Transverse colon (tissue), 4 donors: ENCODE measurements around the gene STARD6. TPM values are rescaled to one million over a fixed set of nuclear protein-coding genes. Genes with fewer than 3 reads are reported as not detected.
"Not testable (repeated sequence)": the region's sequence is repeated elsewhere in the genome, so short reads cannot be mapped to it uniquely, and the experiment has no call there.

Experiments used
- DNase-seq: peaks from one replicate; pipeline ENCODE4 v3.0.0-alpha.2; 2019
- H3K27ac ChIP-seq, 4 donors: fragments of 200-600 bp; sonication (generic); 2 replicates each; pipeline ENCODE4 v1.5.1; 2016 to 2018; ENCODE audit warnings: inconsistent platforms in 4 of 4
- H3K27me3 ChIP-seq: fragments of 200-600 bp; sonication (generic); 2 replicates; pipeline ENCODE4 v1.5.1; 2017; ENCODE audit warnings: inconsistent platforms
- H3K36me3 ChIP-seq, 4 donors: fragments of 200-600 bp; sonication (generic); 2 replicates each; pipeline ENCODE4 v1.5.1; 2017 to 2019; ENCODE audit warnings: inconsistent platforms in 4 of 4
- H3K4me1 ChIP-seq, 4 donors: fragments of 200-600 bp; sonication (generic); 2 replicates each; pipeline ENCODE4 v1.5.1; 2017 to 2020; ENCODE audit warnings: inconsistent platforms in 4 of 4
- H3K4me3 ChIP-seq, 4 donors: fragments of 200-600 bp; sonication (generic); 1 replicate in 1 of 4; 2 replicates in 3 of 4; pipeline versions ENCODE4 v1.5.1 to v1.6.1; 2017 to 2019; ENCODE audit warnings: inconsistent platforms in 4 of 4
- H3K9me3 ChIP-seq, 2 donors: fragments of 200-600 bp; sonication (generic); 2 replicates each; pipeline ENCODE4 v1.5.1; 2017 to 2019; ENCODE audit warnings: inconsistent platforms in 2 of 2
- CTCF ChIP-seq, 5 experiments: fragments of 200-600 bp in 3 of 5; fragments of 450-650 bp in 2 of 5; sonication (generic) in 3 of 5; IDR thresholded peaks; 1 replicate in 2 of 5; 2 replicates in 3 of 5; pipeline ENCODE4 v1.5.1; 2016 to 2017; ENCODE audit warnings: antibody characterized with exemption in 5 of 5, inconsistent platforms in 3 of 5, mild to moderate bottlenecking in 2 of 5, moderate library complexity in 1 of 5
- EP300 ChIP-seq: sonication (generic); formaldehyde crosslinking; IDR thresholded peaks from one replicate; pipeline ENCODE4 v1.6.1; 2017; ENCODE audit warnings: antibody characterized with exemption, low read depth
- POLR2A ChIP-seq: fragments of 450-650 bp; IDR thresholded peaks from one replicate; pipeline ENCODE4 v1.6.1; 2016; ENCODE audit warnings: antibody characterized with exemption, mild to moderate bottlenecking, moderate library complexity
- POLR2AphosphoS5 ChIP-seq, 3 donors: sonication (generic); formaldehyde crosslinking; IDR thresholded peaks; one replicate each; pipeline ENCODE4 v1.6.1; 2016; ENCODE audit warnings: antibody characterized with exemption in 3 of 3
- WGBS, 2 donors: methylation state at CpG; one replicate each; pipeline ENCODE4 v1.1.5; 2018; ENCODE audit warnings: low coverage in 1 of 2; 5-methylcytosine and 5-hydroxymethylcytosine counted together
- in situ Hi-C, 4 donors: fragments of 200-750 bp; cut with MboI; loops; one replicate each; pipeline versions ENCODE4 v1.15.0 to v1.15.1; 2017; ENCODE audit warnings: low sequenced_read_pairs in 3 of 4, low pct_ligation_motif_present in 1 of 4, low pct_unique_long_range_greater_than_20kb in 1 of 4
- intact Hi-C: fragments of 100-400 bp; cut with DNase I; formaldehyde crosslinking; loops from one replicate; pipeline ENCODE4 v1.15.1; 2023; ENCODE audit warnings: low total_unique reads
- total RNA-seq, 4 donors: library from RNA; depleted of rRNA; stranded (reverse); fragments of >200 nt; gene quantifications; one replicate each; pipeline ENCODE4 v1.1.0, GENCODE V29; 2016

The STARD6 gene
- total RNA-seq, 4 donors from 2014 or later = not detected

DNA sequence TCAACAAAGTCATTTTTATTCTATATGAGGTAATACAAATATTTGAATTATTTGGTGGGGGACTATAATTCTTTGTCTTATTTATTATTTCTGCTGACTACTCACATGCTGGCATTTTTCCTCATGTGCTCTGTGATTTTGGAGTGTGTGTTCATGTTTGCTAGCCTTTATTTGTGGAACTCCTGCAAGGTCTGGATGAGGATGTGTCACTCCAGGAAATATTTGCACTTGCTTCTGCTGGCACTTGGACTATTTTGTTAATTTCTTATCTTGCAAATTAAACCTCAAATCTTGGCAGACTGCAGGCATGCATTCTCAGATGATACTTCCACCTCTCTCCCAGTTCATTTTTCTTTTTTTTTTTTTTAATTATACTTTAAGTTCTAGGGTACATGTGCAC, 54.2 kb downstream of the STARD6 start:
- intact Hi-C loops = no loop called here
- Histone ChIP-seq H3K9me3 (peaks cover 0 to 11% of the 10 kb centered on the region in 2 donors), H3K4me3 (no peak overlapping the region), H3K27ac (no peak overlapping the region), H3K27me3 (no peaks in the 10 kb centered on the region), H3K36me3 (no peaks in the 10 kb centered on the region), H3K4me1 (no peaks in the 10 kb centered on the region)
- in situ Hi-C loops = no loop called here
- TF ChIP-seq CTCF (IDR thresholded peaks at IDR 0.05) (no peak), POLR2A (no peak), POLR2AphosphoS5 (IDR thresholded peaks at IDR 0.05) (no peak), EP300 (no peak)
- no peak for DNase-seq

GRCh38 chr18:54298991-54299390, 58.7 kb downstream of the STARD6 start:
- intact Hi-C loops, H3K4me1 ChIP-seq, H3K4me3 ChIP-seq, H3K27me3 ChIP-seq, H3K36me3 ChIP-seq, DNase-seq, H3K27ac ChIP-seq, in situ Hi-C loops: not testable (repeated sequence)
- 93 to 95% methylated on average over 8 of the region's 8 CpGs for WGBS, 2 donors
- H3K9me3 ChIP-seq = peaks cover 0 to 11% of the 10 kb centered on the region in 2 donors

DNA sequence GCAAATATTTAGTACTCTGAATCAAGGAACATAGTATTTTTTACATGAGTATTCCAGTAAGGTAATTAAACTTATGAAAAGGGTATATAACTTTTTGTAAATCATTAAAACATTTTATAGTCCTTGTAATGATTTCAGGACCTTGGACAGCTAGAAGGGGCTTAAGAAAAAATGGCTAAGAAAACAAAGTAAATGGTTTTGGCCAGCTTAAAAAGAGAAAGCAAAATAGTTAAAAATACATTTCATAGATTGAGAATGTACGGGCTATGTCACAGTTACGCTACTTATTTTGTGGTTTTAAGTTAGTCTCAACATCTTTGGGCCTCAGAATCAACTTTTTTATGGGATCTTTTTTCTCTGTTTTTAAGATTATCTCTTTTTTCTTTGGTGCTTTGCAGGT, 61.6 kb downstream of the STARD6 start:
- TF ChIP-seq CTCF (IDR thresholded peaks at IDR 0.05) = no peak
- TF ChIP-seq POLR2A = no peak
- no peak for TF ChIP-seq POLR2AphosphoS5 (IDR thresholded peaks at IDR 0.05)
- TF ChIP-seq EP300 = no peak

DNA sequence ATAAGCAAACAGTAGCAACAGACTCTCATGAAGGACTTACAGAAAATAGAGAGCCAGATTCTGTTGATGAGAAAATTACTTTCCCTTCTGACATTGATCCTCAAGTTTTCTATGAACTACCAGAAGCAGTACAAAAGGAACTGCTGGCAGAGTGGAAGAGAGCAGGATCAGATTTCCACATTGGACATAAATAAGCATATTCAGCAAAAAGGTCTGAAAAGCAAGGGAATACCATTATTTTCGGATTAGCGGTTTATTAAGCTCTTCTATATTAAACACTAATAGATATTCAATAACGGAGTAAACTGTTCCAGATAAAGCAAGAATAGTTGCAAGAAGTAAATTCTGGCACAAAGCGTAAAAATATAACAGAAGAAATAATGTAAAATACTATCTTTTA, 63.4 kb downstream of the STARD6 start:
- WGBS, 2 donors = 95% methylated on average over 4 of the region's 4 CpGs
- H3K4me1 ChIP-seq = no peaks in the 10 kb centered on the region
- no peak for TF ChIP-seq POLR2AphosphoS5 (IDR thresholded peaks at IDR 0.05)
- no peak for TF ChIP-seq CTCF (IDR thresholded peaks at IDR 0.05)
- no peak for TF ChIP-seq POLR2A
- no peak for TF ChIP-seq EP300
- H3K27me3 ChIP-seq = no peaks in the 10 kb centered on the region
- intact Hi-C loops = no loop called here
- no peak for DNase-seq
- H3K9me3 ChIP-seq = no peaks in the 10 kb centered on the region
- in situ Hi-C loops = no loop called here
- no peak overlapping the region for H3K4me3 ChIP-seq
- H3K27ac ChIP-seq = no peak overlapping the region
- peaks cover 0 to 22% (median 5%) of the 10 kb centered on the region in 4 donors for H3K36me3 ChIP-seq

More for the DNA sequence above, 61.6 kb downstream of the STARD6 start:
- no peak overlapping the region for H3K27ac ChIP-seq
- H3K27me3 ChIP-seq = no peaks in the 10 kb centered on the region
- H3K36me3 ChIP-seq = peaks cover 0 to 14% (median 2%) of the 10 kb centered on the region in 4 donors
- DNase-seq = no peak
- in situ Hi-C loops = no loop called here
- H3K4me1 ChIP-seq = no peaks in the 10 kb centered on the region
- intact Hi-C loops = no loop called here
- 86 to 88% methylated on average over 2 of the region's 2 CpGs for WGBS, 2 donors
- peaks cover 0 to 11% of the 10 kb centered on the region in 2 donors for H3K9me3 ChIP-seq
- no peak overlapping the region for H3K4me3 ChIP-seq
